Measurements from ENCODE around the gene RASSF4.

- TF ChIP-seq CTCF (IDR thresholded peaks at IDR 0.05) (no peak), POLR2A (IDR thresholded peaks at IDR 0.05) (no peak)
Observed at GRCh38 chr10:44954962-44955361, 4.6 kb upstream of the RASSF4 start.

All from esophagus squamous epithelium (tissue), 4 donors.